ENCODE data around the gene FARSA.

DNA sequence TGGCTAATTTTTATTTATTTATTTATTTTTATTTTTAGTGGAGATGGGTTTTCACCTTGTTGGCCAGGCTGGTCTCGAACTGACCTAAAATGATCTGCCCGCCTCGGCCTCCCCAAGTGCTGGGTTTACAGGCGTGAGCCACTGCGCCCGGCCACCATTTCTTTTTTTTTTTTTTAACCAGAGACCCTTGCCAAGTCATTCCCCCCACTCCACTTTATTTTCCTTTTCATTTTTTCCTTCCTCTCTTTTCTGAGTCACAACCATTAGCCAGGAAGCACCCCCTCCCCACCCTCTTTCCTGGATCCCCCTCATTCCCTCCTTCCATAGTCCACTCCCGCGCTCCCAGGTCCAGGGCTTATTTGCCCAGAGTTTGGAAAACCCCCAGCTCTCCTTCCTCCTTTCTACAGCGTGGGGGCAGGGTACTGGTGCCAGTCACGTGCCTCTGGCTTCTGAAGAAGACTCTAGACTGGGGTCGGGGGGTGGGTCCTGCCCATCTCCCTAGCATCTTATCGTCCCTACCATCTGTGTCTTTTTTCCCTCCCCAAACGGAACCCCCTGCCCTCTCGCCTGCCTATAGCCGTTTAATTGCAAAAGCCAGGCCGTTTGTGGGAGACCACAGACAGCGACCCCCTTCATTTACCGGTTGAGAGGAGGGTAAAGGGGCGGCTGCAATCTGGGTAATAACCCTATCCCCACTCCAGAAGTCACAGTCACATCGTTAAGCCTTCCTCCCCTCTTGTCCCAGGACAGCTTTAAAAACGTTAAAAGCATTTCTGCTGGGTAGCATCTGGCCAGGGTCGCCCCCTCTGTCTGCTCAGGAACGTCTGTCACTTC is 3.8 kb upstream of the FARSA start:
- TF ChIP-seq EZH2 (IDR thresholded peaks at IDR 0.05; ENCODE audit: low read length, unreplicated experiment), result no peak
- TF ChIP-seq, protein P1, sequence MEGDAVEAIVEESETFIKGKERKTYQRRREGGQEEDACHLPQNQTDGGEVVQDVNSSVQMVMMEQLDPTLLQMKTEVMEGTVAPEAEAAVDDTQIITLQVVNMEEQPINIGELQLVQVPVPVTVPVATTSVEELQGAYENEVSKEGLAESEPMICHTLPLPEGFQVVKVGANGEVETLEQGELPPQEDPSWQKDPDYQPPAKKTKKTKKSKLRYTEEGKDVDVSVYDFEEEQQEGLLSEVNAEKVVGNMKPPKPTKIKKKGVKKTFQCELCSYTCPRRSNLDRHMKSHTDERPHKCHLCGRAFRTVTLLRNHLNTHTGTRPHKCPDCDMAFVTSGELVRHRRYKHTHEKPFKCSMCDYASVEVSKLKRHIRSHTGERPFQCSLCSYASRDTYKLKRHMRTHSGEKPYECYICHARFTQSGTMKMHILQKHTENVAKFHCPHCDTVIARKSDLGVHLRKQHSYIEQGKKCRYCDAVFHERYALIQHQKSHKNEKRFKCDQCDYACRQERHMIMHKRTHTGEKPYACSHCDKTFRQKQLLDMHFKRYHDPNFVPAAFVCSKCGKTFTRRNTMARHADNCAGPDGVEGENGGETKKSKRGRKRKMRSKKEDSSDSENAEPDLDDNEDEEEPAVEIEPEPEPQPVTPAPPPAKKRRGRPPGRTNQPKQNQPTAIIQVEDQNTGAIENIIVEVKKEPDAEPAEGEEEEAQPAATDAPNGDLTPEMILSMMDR (conservative IDR thresholded peaks at IDR 0.05; ENCODE audit: low read depth, low read length), result no peak
- TF ChIP-seq EZH2phosphoT487 (IDR thresholded peaks at IDR 0.05; ENCODE audit: borderline replicate concordance, low read length), result no peak

Measured in PC-3 (cell line).